ENCODE measurements around the gene KIF18B.

Gene KIF18B

DNA sequence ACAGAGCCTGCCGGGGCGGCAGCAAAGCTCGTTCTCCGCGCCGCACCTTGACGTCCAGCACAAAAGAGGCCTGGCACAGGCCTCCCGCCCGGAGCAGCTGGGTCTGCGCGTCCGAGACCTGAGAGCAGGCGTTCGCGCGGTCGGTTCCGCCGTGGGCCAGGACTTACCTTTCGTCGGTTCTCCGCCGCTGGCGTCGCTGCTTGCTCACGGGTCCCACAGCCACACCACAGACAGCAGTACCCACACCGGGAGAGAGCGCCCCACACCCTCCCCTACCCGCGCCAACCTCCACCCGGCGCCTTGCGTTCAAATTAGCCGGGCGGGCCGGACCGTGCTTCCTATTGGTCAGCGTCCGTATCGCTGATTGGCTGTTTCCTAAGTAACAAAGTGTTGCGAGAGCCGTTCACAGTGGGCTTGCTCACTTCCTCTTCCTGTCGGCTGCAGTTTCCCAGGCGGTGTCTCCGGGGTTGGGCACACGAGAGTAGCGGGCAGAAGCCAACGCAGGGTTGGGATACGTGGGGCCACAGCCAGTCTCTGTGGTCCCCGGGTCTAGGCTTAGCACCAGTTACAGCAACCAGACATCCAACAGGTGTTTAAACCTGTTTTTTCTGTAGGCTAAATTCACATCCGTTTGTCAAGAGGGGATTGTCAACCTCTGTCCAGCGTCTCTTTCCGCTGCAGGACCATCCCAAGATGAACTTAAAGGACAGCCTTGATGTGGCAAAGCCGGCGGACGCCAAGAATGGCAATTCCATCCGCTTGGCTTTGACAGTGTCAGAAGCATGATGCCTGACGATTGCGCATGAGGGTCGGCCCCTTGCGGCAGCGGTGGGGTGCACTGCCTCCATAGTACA, at the start of gene KIF18B:
TSS of gene KIF18B (minus strand) at position 313 of the 854 bp plus-strand sequence. CDS start 11,429 bp downstream, outside the sequence.
- TF ChIP-seq Cebpa-rat (IDR thresholded peaks at IDR 0.05), result peak in 2 of 11 experiments; percentile 26 to 32; a peak in 2 of 22 replicates
- Histone ChIP-seq H3K9ac (peak within 1 kb of the TSS; percentile 56 to 96 (median 91)), H4K20me1 (peaks cover 0 to 12% (median 7%) of the 10 kb centered on the region in 11 experiments; a peak in 12 of 22 replicates), H3K4me3 (peak within 1 kb of the TSS; percentile 68 to 94 (median 84)), H3K36me3 (peaks cover 0 to 32% (median 30%) of the 10 kb centered on the region in 11 experiments; a peak in 14 of 22 replicates), H3K9me3 (replicated peaks in 1 of 11) (peaks cover 0 to 4% (median 0%) of the 10 kb centered on the region in 11 experiments; a peak in 1 of 22 replicates), H3K4me2 (peak within 1 kb of the TSS; percentile 71 to 98 (median 89)), H3K27ac (peak within 1 kb of the TSS; percentile 18 to 95 (median 91); a peak in 21 of 22 replicates), H3K27me3 (no peaks in the 10 kb centered on the region), H3K4me1 (peaks cover 14 to 42% (median 29%) of the 10 kb centered on the region in 10 experiments)

DNA sequence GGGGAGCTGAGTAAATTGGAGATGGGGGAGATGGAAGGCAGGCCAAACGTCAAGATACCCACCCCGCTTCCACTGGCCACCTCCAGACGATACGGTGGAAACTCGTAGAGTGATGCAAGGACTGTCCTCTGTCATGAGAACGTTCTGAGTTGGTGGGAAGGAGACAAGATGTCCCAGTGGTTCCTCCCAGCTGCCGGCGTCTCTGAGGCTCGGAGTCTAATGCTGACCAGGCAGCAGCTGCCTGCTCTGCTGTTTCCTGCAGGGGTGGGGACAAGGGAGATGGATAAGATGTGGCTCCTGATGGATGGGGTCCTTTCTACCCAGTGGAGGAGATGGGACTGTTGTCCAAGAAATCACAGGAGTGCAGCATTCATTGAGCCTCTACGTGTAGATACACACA, 48.7 kb upstream of the KIF18B start:
- TF ChIP-seq Cebpa-rat (IDR thresholded peaks at IDR 0.05), result no peak
- H3K27me3 ChIP-seq, result no peaks in the 10 kb centered on the region
- no peak overlapping the region for H3K27ac ChIP-seq
- peaks cover 11 to 43% (median 29%) of the 10 kb centered on the region in 11 experiments; a peak in 21 of 22 replicates for H3K9me3 ChIP-seq (replicated peaks in 1 of 11)
- H4K20me1 ChIP-seq, result no peaks in the 10 kb centered on the region
- peak overlapping the region in 1 of 11 experiments; percentile 22; a peak in 1 of 22 replicates for H3K4me2 ChIP-seq
- H3K4me1 ChIP-seq, result peaks cover 0 to 17% (median 0%) of the 10 kb centered on the region in 10 experiments; a peak in 5 of 20 replicates
- no peak overlapping the region for H3K9ac ChIP-seq
- no peaks in the 10 kb centered on the region for H3K36me3 ChIP-seq
- H3K4me3 ChIP-seq, result no peak overlapping the region

DNA sequence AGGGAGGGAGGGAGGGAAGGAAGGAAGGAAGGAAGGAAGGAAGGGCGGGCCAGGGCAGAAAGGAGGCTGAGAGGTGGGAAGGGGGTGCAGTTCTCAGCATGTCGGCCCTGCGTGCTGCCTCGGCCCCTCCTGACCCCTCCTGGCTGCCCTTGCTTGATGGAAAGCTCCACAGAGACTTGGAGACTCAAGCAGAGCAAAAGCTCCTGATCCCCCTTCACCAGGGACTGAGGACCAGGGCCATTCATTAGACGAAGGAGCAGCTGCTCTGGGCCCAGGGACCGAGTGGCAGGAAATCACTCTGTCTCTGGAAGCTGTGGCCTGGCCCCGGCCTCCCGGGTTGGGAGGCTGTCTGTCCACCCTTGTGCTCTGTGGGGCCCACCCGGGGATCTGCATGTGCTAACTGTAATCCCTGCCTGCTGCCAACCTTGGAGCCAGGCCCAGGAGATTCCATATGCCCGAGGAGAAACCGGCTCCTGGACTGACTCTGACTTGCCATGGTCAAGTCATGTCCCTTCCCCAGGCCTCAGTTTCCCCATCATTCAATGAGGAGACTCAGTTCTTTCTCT, 47.9 kb upstream of the KIF18B start:
- peak overlapping the region in 2 of 11 experiments; percentile 12 to 40; a peak in 4 of 22 replicates for H3K4me2 ChIP-seq
- no peaks in the 10 kb centered on the region for H3K36me3 ChIP-seq
- no peaks in the 10 kb centered on the region for H3K27me3 ChIP-seq
- H3K4me1 ChIP-seq, result peaks cover 0 to 17% (median 0%) of the 10 kb centered on the region in 10 experiments; a peak in 5 of 20 replicates
- peaks cover 11 to 40% (median 29%) of the 10 kb centered on the region in 11 experiments; a peak in 21 of 22 replicates for H3K9me3 ChIP-seq (replicated peaks in 1 of 11)
- TF ChIP-seq Cebpa-rat (IDR thresholded peaks at IDR 0.05), result no peak
- H3K9ac ChIP-seq, result no peak overlapping the region
- no peaks in the 10 kb centered on the region for H4K20me1 ChIP-seq
- no peak overlapping the region for H3K27ac ChIP-seq
- no peak overlapping the region for H3K4me3 ChIP-seq

DNA sequence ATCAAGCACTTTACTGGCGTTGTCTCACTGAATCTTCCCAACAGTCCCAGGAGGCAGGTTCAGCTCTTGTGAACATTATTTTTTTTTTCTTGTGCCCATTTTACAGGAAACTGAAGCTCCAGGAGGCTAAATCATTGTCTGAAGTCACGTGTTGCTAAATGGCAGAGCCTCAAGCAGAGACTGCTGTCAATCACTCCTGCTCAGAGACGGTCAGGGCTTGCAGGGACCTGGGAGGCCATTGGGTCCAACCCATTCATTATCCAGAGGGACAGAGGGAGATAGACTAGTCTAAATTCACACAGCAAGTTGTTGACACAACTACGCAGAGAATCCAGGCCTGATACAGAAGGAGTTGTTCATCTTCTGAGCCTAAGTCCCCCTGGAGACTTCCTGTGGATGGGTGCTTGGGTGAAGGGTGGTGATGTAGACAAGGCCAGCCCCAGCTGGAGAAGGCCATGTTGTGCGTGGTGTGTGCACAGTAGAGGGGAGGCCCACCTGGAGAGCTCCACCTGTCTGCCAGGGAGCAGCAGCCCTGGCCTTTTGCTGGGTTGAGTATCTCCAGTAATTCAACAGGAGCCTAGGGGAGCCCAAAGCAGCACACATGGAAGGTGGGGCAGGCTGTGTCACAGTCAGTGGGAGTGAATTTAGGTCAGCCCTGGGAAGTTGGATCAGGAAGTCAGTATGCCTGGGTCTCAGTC, 44.8 kb upstream of the KIF18B start:
- no peak for TF ChIP-seq Cebpa-rat (IDR thresholded peaks at IDR 0.05)
- H3K4me2 ChIP-seq, result no peak overlapping the region
- H3K4me3 ChIP-seq, result no peak overlapping the region
- H3K27me3 ChIP-seq, result peaks cover 7 to 24% (median 13%) of the 10 kb centered on the region in 11 experiments; a peak in 19 of 22 replicates
- no peaks in the 10 kb centered on the region; a peak in 1 of 22 replicates for H4K20me1 ChIP-seq
- H3K9ac ChIP-seq, result no peak overlapping the region
- peaks cover 0 to 19% (median 5%) of the 10 kb centered on the region in 11 experiments; a peak in 10 of 22 replicates for H3K9me3 ChIP-seq (replicated peaks in 1 of 11)
- H3K4me1 ChIP-seq, result peaks cover 0 to 47% (median 27%) of the 10 kb centered on the region in 10 experiments; a peak in 16 of 20 replicates
- no peak overlapping the region for H3K27ac ChIP-seq
- no peaks in the 10 kb centered on the region for H3K36me3 ChIP-seq

DNA sequence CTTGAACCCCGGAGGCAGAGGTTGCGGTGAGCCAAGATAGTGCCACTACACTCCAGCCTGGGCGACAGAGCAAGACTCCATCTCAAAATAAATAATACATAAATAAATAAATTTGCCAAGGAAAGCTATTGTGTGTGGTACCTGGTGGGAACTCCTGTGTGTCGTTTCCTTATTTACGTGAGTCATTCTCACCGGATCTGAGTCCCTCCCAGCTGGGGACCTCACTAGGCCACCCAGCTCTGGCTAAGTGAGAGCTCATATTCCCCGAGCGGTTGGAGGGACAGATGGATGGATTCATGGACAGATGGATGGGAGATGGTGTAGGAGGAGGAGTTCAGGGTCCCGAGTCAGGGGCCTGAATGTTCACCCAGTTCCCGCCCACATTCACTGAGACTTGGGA, 43.4 kb upstream of the KIF18B start:
- peaks cover 10 to 38% (median 23%) of the 10 kb centered on the region in 11 experiments; a peak in 19 of 22 replicates for H3K27me3 ChIP-seq
- no peak overlapping the region for H3K9ac ChIP-seq
- H3K27ac ChIP-seq, result no peak overlapping the region
- TF ChIP-seq Cebpa-rat (IDR thresholded peaks at IDR 0.05), result no peak
- no peaks in the 10 kb centered on the region; a peak in 2 of 22 replicates for H4K20me1 ChIP-seq
- no peaks in the 10 kb centered on the region for H3K36me3 ChIP-seq
- H3K4me2 ChIP-seq, result no peak overlapping the region
- H3K4me3 ChIP-seq, result no peak overlapping the region
- H3K9me3 ChIP-seq (replicated peaks in 1 of 11), result peaks cover 0 to 18% (median 5%) of the 10 kb centered on the region in 11 experiments; a peak in 10 of 22 replicates
- H3K4me1 ChIP-seq, result peaks cover 0 to 45% (median 30%) of the 10 kb centered on the region in 10 experiments; a peak in 16 of 20 replicates

DNA sequence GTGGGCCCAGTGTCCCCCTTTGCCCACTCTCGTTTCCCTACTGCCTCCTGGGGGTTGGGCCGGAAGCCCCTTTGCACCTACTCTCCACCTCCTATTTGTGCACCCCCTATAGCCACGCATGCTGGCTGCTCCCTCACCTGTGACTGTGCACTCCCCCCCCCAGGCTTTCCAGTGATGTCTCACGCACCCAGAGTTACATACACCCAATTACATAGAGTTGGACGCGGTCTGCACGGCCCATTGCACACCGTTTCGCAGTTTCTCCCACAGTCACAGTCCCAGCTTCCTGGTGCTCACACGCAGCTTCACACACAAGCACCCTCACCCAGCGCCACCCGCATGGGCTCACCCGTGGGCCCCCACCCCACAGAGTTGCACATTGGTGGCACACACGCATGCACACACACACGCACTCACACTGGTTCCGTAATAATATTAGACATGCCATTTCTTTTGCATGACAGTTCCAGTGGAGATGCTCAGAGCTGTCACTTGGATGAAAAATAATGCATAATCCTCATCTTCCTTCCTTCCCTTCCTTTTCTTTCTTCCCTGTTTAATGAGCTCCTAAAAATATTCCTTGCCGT, 42.1 kb upstream of the KIF18B start:
- Histone ChIP-seq H3K27me3 (peaks cover 10 to 45% (median 23%) of the 10 kb centered on the region in 11 experiments; a peak in 19 of 22 replicates), H3K27ac (no peak overlapping the region), H3K4me2 (peak overlapping the region in 9 of 11 experiments; percentile 27 to 70 (median 55); a peak in 18 of 22 replicates), H3K4me1 (peaks cover 0 to 34% (median 28%) of the 10 kb centered on the region in 10 experiments; a peak in 16 of 20 replicates), H3K9ac (no peak overlapping the region), H3K9me3 (replicated peaks in 1 of 11) (peaks cover 0 to 16% (median 2%) of the 10 kb centered on the region in 11 experiments; a peak in 14 of 22 replicates), H3K4me3 (no peak overlapping the region), H3K36me3 (no peaks in the 10 kb centered on the region), H4K20me1 (no peaks in the 10 kb centered on the region; a peak in 2 of 22 replicates)
- no peak for TF ChIP-seq Cebpa-rat (IDR thresholded peaks at IDR 0.05)

DNA sequence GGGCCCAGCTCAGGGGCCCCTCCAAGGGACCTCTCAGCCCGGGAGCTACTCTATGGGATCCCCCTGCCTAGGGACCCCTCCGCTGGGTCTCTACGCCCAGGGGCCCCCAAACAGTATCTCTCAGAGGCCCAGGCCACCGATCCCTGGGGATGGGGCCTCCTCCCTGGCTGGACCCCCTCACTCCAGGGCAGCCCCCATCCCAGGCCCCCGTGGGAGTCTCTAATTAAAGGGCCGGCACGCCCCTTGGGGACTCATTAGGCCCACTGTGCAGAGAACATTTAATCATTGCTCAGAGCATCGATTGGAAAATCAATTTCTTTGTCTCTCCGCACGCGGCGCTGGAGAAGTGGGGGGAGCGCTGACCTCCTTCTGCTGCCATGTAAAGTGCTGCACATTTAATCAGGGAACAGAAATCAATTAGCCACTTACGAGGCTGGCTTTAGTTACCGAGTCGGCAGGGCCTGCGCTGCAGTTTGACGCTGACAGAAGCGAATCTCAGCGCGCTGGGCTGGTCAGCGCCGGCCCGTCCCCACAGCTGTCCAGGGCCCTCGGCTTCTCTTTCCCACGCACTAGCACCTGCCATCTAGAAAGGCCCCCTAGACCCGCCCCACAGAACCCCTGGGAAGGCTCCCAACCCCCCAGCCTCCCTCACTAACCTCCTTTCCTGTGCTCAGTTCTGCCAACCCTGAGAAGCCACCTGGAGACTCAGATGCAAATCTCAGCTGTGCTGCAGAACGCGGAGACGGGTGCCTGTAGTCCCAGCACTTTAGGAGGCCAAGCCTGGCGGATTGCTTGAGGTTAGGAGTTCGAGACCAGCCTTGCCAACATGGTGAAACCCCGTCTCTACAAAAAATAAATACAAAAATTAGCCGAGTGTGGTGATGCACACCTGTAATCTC, 40.7 kb upstream of the KIF18B start:
- H4K20me1 ChIP-seq, result no peaks in the 10 kb centered on the region; a peak in 2 of 22 replicates
- no peak overlapping the region for H3K9ac ChIP-seq
- peak overlapping the region in 9 of 11 experiments; percentile 19 to 70 (median 55); a peak in 16 of 22 replicates for H3K4me2 ChIP-seq
- H3K4me3 ChIP-seq, result no peak overlapping the region
- H3K36me3 ChIP-seq, result no peaks in the 10 kb centered on the region
- H3K27me3 ChIP-seq, result peaks cover 10 to 45% (median 23%) of the 10 kb centered on the region in 11 experiments; a peak in 19 of 22 replicates
- H3K27ac ChIP-seq, result no peak overlapping the region
- no peak for TF ChIP-seq Cebpa-rat (IDR thresholded peaks at IDR 0.05)
- H3K9me3 ChIP-seq (replicated peaks in 1 of 11), result peaks cover 0 to 17% (median 0%) of the 10 kb centered on the region in 11 experiments; a peak in 11 of 22 replicates
- H3K4me1 ChIP-seq, result peaks cover 0 to 34% (median 28%) of the 10 kb centered on the region in 10 experiments; a peak in 16 of 20 replicates
